PC-9 (cell line): Measurements from ENCODE around the gene DNAJC2. TPM values are rescaled to one million over a fixed set of nuclear protein-coding genes. Genes with fewer than 3 reads are reported as not detected.

Experiments
- BruUV-seq: library from RNA; stranded (reverse); fragments of 400-500 nt; replicated peaks from 2 replicates; lab custom pipeline; 2021; lab: Mats Ljungman, UMichigan
- CTCF ChIA-PET: fragments of 300-600 bp; sonication (Branson Sonifier 250); formaldehyde crosslinking; loops from one replicate; lab custom pipeline; 2022; ENCODE audit warnings: antibody characterized with exemption; lab: Charles Lee
- POLR2A ChIA-PET: fragments of 300-600 bp; sonication (Branson Sonifier 250); formaldehyde crosslinking; loops from one replicate; lab custom pipeline; 2022; ENCODE audit warnings: antibody characterized with exemption; ENCODE audit not compliant: unreplicated experiment; lab: Charles Lee
- DNase-seq, 2 experiments: peaks; one replicate each; pipeline versions ENCODE4 v3.0.0 to v3.0.0-alpha.2; 2015 to 2022; ENCODE audit warnings: mixed read lengths in 1 of 2
- H2AFZ ChIP-seq: fragments of 200-600 bp; sonication (generic); 2 replicates; pipeline ENCODE4 v1.8.1; 2017; ENCODE audit warnings: antibody characterized with exemption
- H3F3A ChIP-seq: fragments of 200-600 bp; sonication (generic); 2 replicates; pipeline ENCODE4 v1.8.1; 2017; ENCODE audit warnings: antibody characterized with exemption, mild to moderate bottlenecking, low read depth; ENCODE audit not compliant: insufficient read depth
- H3K27ac ChIP-seq: fragments of 200-600 bp; sonication (generic); 2 replicates; pipeline ENCODE4 v1.6.1; 2016; ENCODE audit warnings: mixed run types
- H3K27me3 ChIP-seq: fragments of 200-600 bp; sonication (generic); 2 replicates; pipeline ENCODE4 v1.6.1; 2016; ENCODE audit warnings: low read depth, mixed run types; ENCODE audit not compliant: insufficient read depth
- H3K36me3 ChIP-seq: fragments of 200-600 bp; sonication (generic); 2 replicates; pipeline ENCODE4 v1.6.1; 2016; ENCODE audit warnings: low read depth, mixed run types
- H3K4me1 ChIP-seq: fragments of 200-600 bp; sonication (generic); replicated peaks from 2 replicates; pipeline ENCODE4 v1.6.1; 2016; ENCODE audit warnings: mixed run types; ENCODE audit not compliant: insufficient read depth
- H3K4me2 ChIP-seq: fragments of 200-600 bp; sonication (generic); 2 replicates; pipeline ENCODE4 v1.6.1; 2017; ENCODE audit warnings: mixed run types
- H3K4me3 ChIP-seq: fragments of 200-600 bp; sonication (generic); 2 replicates; pipeline ENCODE4 v1.6.1; 2016; ENCODE audit warnings: mixed run types
- H3K79me2 ChIP-seq: fragments of 200-600 bp; sonication (generic); 2 replicates; pipeline ENCODE4 v1.6.1; 2017; ENCODE audit warnings: low read depth, mixed run types
- H3K9me2 ChIP-seq: fragments of 200-600 bp; sonication (generic); 2 replicates; pipeline ENCODE4 v1.8.1; 2017; ENCODE audit warnings: mild to moderate bottlenecking; ENCODE audit not compliant: insufficient read depth
- H3K9me3 ChIP-seq: fragments of 200-600 bp; sonication (generic); 2 replicates; pipeline ENCODE4 v1.8.1; 2016; ENCODE audit warnings: low read depth; ENCODE audit not compliant: insufficient read depth
- H4K20me1 ChIP-seq: fragments of 200-600 bp; sonication (generic); 2 replicates; pipeline ENCODE4 v1.8.1; 2017; ENCODE audit not compliant: insufficient read depth
- CTCF ChIP-seq: fragments of 200-600 bp; sonication (generic); conservative IDR thresholded peaks from 2 replicates; pipeline ENCODE4 v1.6.1; 2017; ENCODE audit warnings: mixed run types, antibody characterized with exemption, mild to moderate bottlenecking, moderate library complexity
- EZH2 ChIP-seq: fragments of 200-600 bp; sonication (generic); IDR thresholded peaks from 2 replicates; pipeline ENCODE4 v1.8.0; 2017; ENCODE audit warnings: antibody characterized with exemption, low read depth
- intact Hi-C: fragments of 100-400 bp; cut with micrococcal nuclease; formaldehyde crosslinking; loops from one replicate; pipeline ENCODE4 v1.10.0; 2022; ENCODE audit not compliant: unreplicated experiment
- total RNA-seq: library from RNA; stranded (reverse); gene quantifications from 2 replicates; pipeline ENCODE4 v1.2.3, GENCODE V29; 2021

The DNAJC2 gene
- total RNA-seq, 1 experiment from 2014 or later = 37.8 TPM

- H3K4me1 ChIP-seq = peaks cover 16% of the 10 kb centered on the region
Measured at GRCh38 chr7:103296901-103297836, 47.4 kb downstream of the DNAJC2 start, which contains the start of gene PMPCB. PMPCB (plus strand) TSS chr7:103297435; CDS start chr7:103297460, 25 bp downstream.

GRCh38 chr7:103293526-103293925, 51.0 kb downstream of the DNAJC2 start:
- Histone ChIP-seq H3K27ac (no peak overlapping the region), H3K4me3 (no peak overlapping the region), H3K9me3 (no peaks in the 10 kb centered on the region), H3K27me3 (no peaks in the 10 kb centered on the region), H3K4me2 (no peak overlapping the region), H3K4me1 (peaks cover 10% of the 10 kb centered on the region), H3K9me2 (no peaks in the 10 kb centered on the region), H3K36me3 (no peaks in the 10 kb centered on the region), H2AFZ (no peak overlapping the region), H4K20me1 (no peaks in the 10 kb centered on the region; the same call in 1 of the 2 replicates), H3K79me2 (peaks cover 12% of the 10 kb centered on the region), H3F3A (no peaks in the 10 kb centered on the region)
- BruUV-seq = no TSS peak
- POLR2A ChIA-PET = no interaction called here
- intact Hi-C loops = loop anchor here (10.0 kb wide), 1 partner anchor 199 kb away; no protein-coding TSS in a partner anchor
- CTCF ChIA-PET = interaction anchor here (0.6 to 0.7 kb wide), 2 partner anchors 27 to 1018 kb away, joined by 3 to 4 read pairs; no protein-coding TSS in a partner anchor
- DNase-seq = no peak
- TF ChIP-seq CTCF (no peak), EZH2 (no peak)

More at GRCh38 chr7:103296901-103297836, 47.4 kb downstream of the DNAJC2 start, which contains the start of gene PMPCB:
- Histone ChIP-seq H3K4me2 (peak within 1 kb of the TSS; percentile 86), H3K27me3 (no peaks in the 10 kb centered on the region), H3F3A (0 out of 2 replicates have a peak, but pooled peaks cover 2% of the 10 kb centered on the region), H2AFZ (peak within 1 kb of the TSS; percentile 90), H3K4me3 (peak within 1 kb of the TSS; percentile 89), H3K27ac (peak within 1 kb of the TSS; percentile 45; the same call in 1 of the 2 replicates), H3K9me3 (no peaks in the 10 kb centered on the region), H4K20me1 (peaks cover 5% of the 10 kb centered on the region; the same call in 1 of the 2 replicates), H3K9me2 (no peaks in the 10 kb centered on the region), H3K36me3 (peaks cover 23% of the 10 kb centered on the region), H3K79me2 (peaks cover 21% of the 10 kb centered on the region)
- TF ChIP-seq EZH2 (no peak), CTCF (peak; percentile 97)
- ChIA-PET POLR2A (interaction anchor here (0.6 kb wide), 2 partner anchors 9 to 97 kb away, joined by 4 to 18 read pairs; no protein-coding TSS in a partner anchor), CTCF (no interaction called here)
- BruUV-seq = TSS peak; percentile 76
- peak; percentile 84 to 93 for DNase-seq
- intact Hi-C loops = loop anchor here (1.0 to 10.0 kb wide), 4 partner anchors 47 to 202 kb away; partner anchors contain the start of genes DNAJC2 and NAPEPLD

- no peaks in the 10 kb centered on the region for H3K27me3 ChIP-seq
- H3K36me3 ChIP-seq = no peaks in the 10 kb centered on the region
- no TSS peak for BruUV-seq
- no peaks in the 10 kb centered on the region for H4K20me1 ChIP-seq
- DNase-seq = no peak
- CTCF ChIA-PET = no interaction called here
- H3K27ac ChIP-seq = no peak overlapping the region
- no peaks in the 10 kb centered on the region for H3K79me2 ChIP-seq
- no peak overlapping the region for H2AFZ ChIP-seq
- H3F3A ChIP-seq = no peaks in the 10 kb centered on the region
- POLR2A ChIA-PET = no interaction called here
- H3K4me2 ChIP-seq = no peak overlapping the region
- no peaks in the 10 kb centered on the region for H3K9me3 ChIP-seq
- H3K4me3 ChIP-seq = no peak overlapping the region
- intact Hi-C loops = loop anchor here (10.0 kb wide), 1 partner anchor 197 kb away; no protein-coding TSS in a partner anchor
- no peak for TF ChIP-seq CTCF
- no peak for TF ChIP-seq EZH2
- H3K4me1 ChIP-seq = peaks cover 5% of the 10 kb centered on the region; the same call in 1 of the 2 replicates
- no peaks in the 10 kb centered on the region for H3K9me2 ChIP-seq
Measured at GRCh38 chr7:103292122-103292521, 52.4 kb downstream of the DNAJC2 start.
